OCI-LY7 (cell line): ENCODE data around the gene LAMA2. TPM values are rescaled to one million over a fixed set of nuclear protein-coding genes. Genes with fewer than 3 reads are reported as not detected.

ENCODE experiments used
- BruUV-seq: library from RNA; stranded (reverse); fragments of 400-500 nt; replicated peaks from 2 replicates; lab custom pipeline; 2021; lab: Mats Ljungman, UMichigan
- CTCF ChIA-PET: fragments of 300-600 bp; sonication (Branson Sonifier 250); formaldehyde crosslinking; loops from one replicate; lab custom pipeline; 2022; ENCODE audit warnings: antibody characterized with exemption; ENCODE audit not compliant: unreplicated experiment; lab: Charles Lee
- POLR2A ChIA-PET: fragments of 300-600 bp; sonication (Branson Sonifier 250); formaldehyde crosslinking; loops from one replicate; lab custom pipeline; 2022; ENCODE audit warnings: antibody characterized with exemption; lab: Charles Lee
- DNase-seq: peaks from one replicate; pipeline ENCODE4 v3.0.0-alpha.2; 2015; ENCODE audit warnings: low spot score
- H2AFZ ChIP-seq: fragments of 200-600 bp; sonication (generic), shearing (Covaris generic); 2 replicates; pipeline ENCODE4 v1.6.1; 2014; ENCODE audit warnings: mild to moderate bottlenecking, antibody characterized with exemption, low read length, moderate library complexity
- H3K27ac ChIP-seq: fragments of 200-600 bp; sonication (generic); 2 replicates; pipeline ENCODE4 v1.5.1; 2014; ENCODE audit warnings: mixed run types, low read depth, mild to moderate bottlenecking, moderate library complexity, low read length, inconsistent platforms; ENCODE audit not compliant: poor library complexity, severe bottlenecking
- H3K36me3 ChIP-seq: fragments of 200-600 bp; sonication (generic); 2 replicates; pipeline ENCODE4 v1.6.1; 2014; ENCODE audit warnings: mild to moderate bottlenecking, antibody characterized with exemption, low read length, moderate library complexity, mixed read lengths; ENCODE audit not compliant: insufficient read depth
- H3K4me1 ChIP-seq: fragments of 200-600 bp; sonication (generic); 2 replicates; pipeline ENCODE4 v1.5.1; 2014; ENCODE audit warnings: mild to moderate bottlenecking, low read length; ENCODE audit not compliant: insufficient read depth, poor library complexity, severe bottlenecking
- H3K4me2 ChIP-seq: fragments of 200-600 bp; sonication (generic); 2 replicates; pipeline ENCODE4 v1.6.1; 2014; ENCODE audit warnings: mild to moderate bottlenecking, low read length
- H3K4me3 ChIP-seq: fragments of 200-600 bp; sonication (generic); 2 replicates; pipeline ENCODE4 v1.5.1; 2014; ENCODE audit warnings: mild to moderate bottlenecking, low read depth, low read length; ENCODE audit not compliant: poor library complexity, severe bottlenecking
- H3K79me2 ChIP-seq: fragments of 200-600 bp; sonication (generic); 2 replicates; pipeline ENCODE4 v1.6.1; 2016; ENCODE audit warnings: low read depth, mild to moderate bottlenecking, low read length, moderate library complexity, mixed read lengths; ENCODE audit not compliant: insufficient read depth
- H3K9me2 ChIP-seq: fragments of 200-600 bp; sonication (generic); 2 replicates; pipeline ENCODE4 v1.6.1; 2016; ENCODE audit warnings: mild to moderate bottlenecking, low read length, mixed read lengths; ENCODE audit not compliant: insufficient read depth
- H3K9me3 ChIP-seq: fragments of 200-600 bp; sonication (generic); 2 replicates; pipeline ENCODE4 v1.6.1; 2014; ENCODE audit warnings: mild to moderate bottlenecking, mixed run types, low read length, mixed read lengths
- H4K20me1 ChIP-seq: fragments of 200-600 bp; sonication (generic); 2 replicates; pipeline ENCODE4 v1.6.1; 2014; ENCODE audit warnings: mild to moderate bottlenecking, antibody characterized with exemption, low read length, moderate library complexity, mixed read lengths; ENCODE audit not compliant: insufficient read depth
- EZH2phosphoT487 ChIP-seq: fragments of 200-600 bp; sonication (generic); IDR thresholded peaks from 2 replicates; pipeline ENCODE4 v1.6.1; 2018; ENCODE audit warnings: low read depth, borderline replicate concordance, mild to moderate bottlenecking, mixed run types, antibody characterized with exemption, low read length, moderate library complexity, mixed read lengths
- intact Hi-C: fragments of 100-400 bp; cut with micrococcal nuclease; formaldehyde crosslinking; loops from one replicate; pipeline ENCODE4 v1.10.0; 2022; ENCODE audit not compliant: unreplicated experiment
- total RNA-seq, 2 experiments: library from RNA; depleted of rRNA in 1 of 2; stranded (reverse); fragments of >200 nt in 1 of 2; shearing (Covaris generic) in 1 of 2; gene quantifications; 2 replicates each; pipeline ENCODE4 v1.2.3, GENCODE V29; 2014 to 2022
- TF ChIP-seq, protein P1 (sequence below): fragments of 200-600 bp; sonication (generic); conservative IDR thresholded peaks from 2 replicates; pipeline ENCODE4 v1.5.1; 2014; ENCODE audit warnings: mild to moderate bottlenecking, antibody characterized with exemption, low read length, moderate library complexity, mixed read lengths

LAMA2 gene
- total RNA-seq, 2 experiments from 2014 or later = not detected

DNA sequence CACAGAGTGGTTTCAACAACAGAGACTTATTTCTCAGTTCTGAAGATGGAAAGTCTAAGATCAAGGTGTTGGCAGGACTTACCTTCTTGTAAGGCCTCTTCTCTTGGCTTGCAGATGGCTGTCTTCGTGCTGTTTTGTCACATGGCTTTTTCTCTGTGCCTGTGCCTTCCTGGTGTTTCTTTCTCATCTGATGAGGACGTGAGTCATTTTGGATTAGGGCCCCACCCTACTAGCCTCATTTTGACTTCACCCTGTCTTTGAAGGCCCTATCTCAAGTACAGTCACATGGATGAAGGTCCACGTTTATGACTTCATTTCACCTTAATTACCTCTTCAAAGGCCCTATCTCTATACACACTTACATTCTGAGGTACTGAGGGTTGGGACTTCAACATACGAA lies 41.4 kb upstream of the LAMA2 start:
- BruUV-seq = no TSS peak
- no peak overlapping the region for H3K27ac ChIP-seq
- intact Hi-C loops = no loop called here
- H3K9me2 ChIP-seq = no peaks in the 10 kb centered on the region
- ChIA-PET CTCF (no interaction called here), POLR2A (no interaction called here)
- no peak overlapping the region for H3K4me2 ChIP-seq
- H3K4me3 ChIP-seq = no peak overlapping the region
- H2AFZ ChIP-seq = no peak overlapping the region
- H3K79me2 ChIP-seq = no peaks in the 10 kb centered on the region
- TF ChIP-seq, protein P1, sequence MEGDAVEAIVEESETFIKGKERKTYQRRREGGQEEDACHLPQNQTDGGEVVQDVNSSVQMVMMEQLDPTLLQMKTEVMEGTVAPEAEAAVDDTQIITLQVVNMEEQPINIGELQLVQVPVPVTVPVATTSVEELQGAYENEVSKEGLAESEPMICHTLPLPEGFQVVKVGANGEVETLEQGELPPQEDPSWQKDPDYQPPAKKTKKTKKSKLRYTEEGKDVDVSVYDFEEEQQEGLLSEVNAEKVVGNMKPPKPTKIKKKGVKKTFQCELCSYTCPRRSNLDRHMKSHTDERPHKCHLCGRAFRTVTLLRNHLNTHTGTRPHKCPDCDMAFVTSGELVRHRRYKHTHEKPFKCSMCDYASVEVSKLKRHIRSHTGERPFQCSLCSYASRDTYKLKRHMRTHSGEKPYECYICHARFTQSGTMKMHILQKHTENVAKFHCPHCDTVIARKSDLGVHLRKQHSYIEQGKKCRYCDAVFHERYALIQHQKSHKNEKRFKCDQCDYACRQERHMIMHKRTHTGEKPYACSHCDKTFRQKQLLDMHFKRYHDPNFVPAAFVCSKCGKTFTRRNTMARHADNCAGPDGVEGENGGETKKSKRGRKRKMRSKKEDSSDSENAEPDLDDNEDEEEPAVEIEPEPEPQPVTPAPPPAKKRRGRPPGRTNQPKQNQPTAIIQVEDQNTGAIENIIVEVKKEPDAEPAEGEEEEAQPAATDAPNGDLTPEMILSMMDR = no peak
- TF ChIP-seq EZH2phosphoT487 = no peak
- no peak for DNase-seq
- H3K9me3 ChIP-seq = no peaks in the 10 kb centered on the region
- H3K36me3 ChIP-seq = no peaks in the 10 kb centered on the region
- H3K4me1 ChIP-seq = no peaks in the 10 kb centered on the region
- H4K20me1 ChIP-seq = no peaks in the 10 kb centered on the region

GRCh38 chr6:128844598-128844997 lies 38.3 kb upstream of the LAMA2 start:
- H3K36me3 ChIP-seq = no peaks in the 10 kb centered on the region
- H3K4me1 ChIP-seq = no peaks in the 10 kb centered on the region
- intact Hi-C loops = no loop called here
- no peaks in the 10 kb centered on the region for H3K9me2 ChIP-seq
- DNase-seq = no peak
- H4K20me1 ChIP-seq = no peaks in the 10 kb centered on the region
- no peak overlapping the region for H2AFZ ChIP-seq
- H3K9me3 ChIP-seq = no peaks in the 10 kb centered on the region
- ChIA-PET CTCF (no interaction called here), POLR2A (interaction anchor here (0.5 to 0.6 kb wide), 2 partner anchors 292 to 1550 kb away, joined by 3 read pairs; no protein-coding TSS in a partner anchor)
- no TSS peak for BruUV-seq
- H3K27ac ChIP-seq = no peak overlapping the region
- no peak for TF ChIP-seq EZH2phosphoT487
- TF ChIP-seq, protein P1 = no peak
- no peak overlapping the region for H3K4me2 ChIP-seq
- no peak overlapping the region for H3K4me3 ChIP-seq
- H3K79me2 ChIP-seq = no peaks in the 10 kb centered on the region

- Histone ChIP-seq H4K20me1 (no peaks in the 10 kb centered on the region), H3K4me3 (no peak overlapping the region), H3K27ac (no peak overlapping the region), H3K36me3 (no peaks in the 10 kb centered on the region), H3K9me3 (no peaks in the 10 kb centered on the region), H3K79me2 (no peaks in the 10 kb centered on the region), H3K4me1 (no peaks in the 10 kb centered on the region), H3K9me2 (no peaks in the 10 kb centered on the region), H3K4me2 (no peak overlapping the region), H2AFZ (no peak overlapping the region)
- ChIA-PET CTCF (no interaction called here), POLR2A (interaction anchor here (1.0 kb wide), 1 partner anchor 495 kb away, joined by 3 read pairs; no protein-coding TSS in a partner anchor)
- intact Hi-C loops = no loop called here
- BruUV-seq = no TSS peak
- no peak for DNase-seq
- TF ChIP-seq EZH2phosphoT487 = no peak
- TF ChIP-seq, protein P1 = no peak
Measured at GRCh38 chr6:128847431-128848210, 35.3 kb upstream of the LAMA2 start.
